Kidney epithelial cell (primary cell): Measurements from ENCODE around the gene TSPAN10. TPM values are rescaled to one million over a fixed set of nuclear protein-coding genes. Genes with fewer than 3 reads are reported as not detected.
"Not testable (repeated sequence)": the region's sequence is repeated elsewhere in the genome, so short reads cannot be mapped to it uniquely, and the experiment has no call there.

Experiments used
- DNase-seq: peaks from one replicate; pipeline ENCODE4 v3.0.0-alpha.2; 2010; ENCODE audit warnings: low read depth
- H3K27me3 ChIP-seq: 2 replicates; pipeline ENCODE4 v1.6.0; 2011; ENCODE audit warnings: low read length; ENCODE audit not compliant: control insufficient read depth, insufficient read depth
- H3K36me3 ChIP-seq: 2 replicates; pipeline ENCODE4 v1.5.1; 2011; ENCODE audit warnings: low read length; ENCODE audit not compliant: control insufficient read depth, insufficient read depth
- H3K4me3 ChIP-seq: 2 replicates; pipeline ENCODE4 v1.5.1; 2011; ENCODE audit warnings: low read depth, mild to moderate bottlenecking, control low read depth, low read length
- total RNA-seq: library from RNA; depleted of rRNA; stranded (reverse); fragments of >200 nt; gene quantifications from 2 replicates; pipeline ENCODE4 v1.2.3, GENCODE V29; 2015
- TF ChIP-seq, protein P1 (sequence below): IDR thresholded peaks from 2 replicates; pipeline ENCODE4 v1.5.1; 2011; ENCODE audit warnings: mild to moderate bottlenecking, moderate library complexity, low read length, control low read depth, inconsistent platforms; ENCODE audit not compliant: insufficient read depth, poor library complexity, severe bottlenecking

Gene TSPAN10
- total RNA-seq, 1 donor from 2014 or later = 0.17 TPM

DNA sequence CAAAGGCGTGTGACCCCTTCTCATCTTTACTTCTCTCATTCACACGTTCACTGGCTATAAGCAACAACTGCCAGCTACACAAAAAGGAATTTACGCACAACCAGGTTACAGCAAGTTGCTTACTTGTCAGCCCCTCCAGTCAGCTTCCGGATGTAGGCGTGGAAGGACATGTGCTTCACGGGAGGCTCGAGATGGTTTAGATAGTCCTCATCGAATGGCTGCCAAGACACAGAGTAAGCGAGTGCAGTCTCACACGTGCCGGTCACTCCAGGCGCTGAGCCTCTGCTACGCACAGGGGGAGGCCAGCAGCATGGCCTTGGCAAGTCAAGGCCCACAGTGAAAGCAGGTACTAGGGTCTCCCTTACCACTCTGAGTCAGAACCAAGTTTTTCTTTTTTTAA lies 28.4 kb upstream of the TSPAN10 start:
- Histone ChIP-seq H3K4me3 (no peak overlapping the region), H3K27me3 (no peaks in the 10 kb centered on the region), H3K36me3 (peaks cover 6% of the 10 kb centered on the region)
- no peak for DNase-seq
- TF ChIP-seq, protein P1, sequence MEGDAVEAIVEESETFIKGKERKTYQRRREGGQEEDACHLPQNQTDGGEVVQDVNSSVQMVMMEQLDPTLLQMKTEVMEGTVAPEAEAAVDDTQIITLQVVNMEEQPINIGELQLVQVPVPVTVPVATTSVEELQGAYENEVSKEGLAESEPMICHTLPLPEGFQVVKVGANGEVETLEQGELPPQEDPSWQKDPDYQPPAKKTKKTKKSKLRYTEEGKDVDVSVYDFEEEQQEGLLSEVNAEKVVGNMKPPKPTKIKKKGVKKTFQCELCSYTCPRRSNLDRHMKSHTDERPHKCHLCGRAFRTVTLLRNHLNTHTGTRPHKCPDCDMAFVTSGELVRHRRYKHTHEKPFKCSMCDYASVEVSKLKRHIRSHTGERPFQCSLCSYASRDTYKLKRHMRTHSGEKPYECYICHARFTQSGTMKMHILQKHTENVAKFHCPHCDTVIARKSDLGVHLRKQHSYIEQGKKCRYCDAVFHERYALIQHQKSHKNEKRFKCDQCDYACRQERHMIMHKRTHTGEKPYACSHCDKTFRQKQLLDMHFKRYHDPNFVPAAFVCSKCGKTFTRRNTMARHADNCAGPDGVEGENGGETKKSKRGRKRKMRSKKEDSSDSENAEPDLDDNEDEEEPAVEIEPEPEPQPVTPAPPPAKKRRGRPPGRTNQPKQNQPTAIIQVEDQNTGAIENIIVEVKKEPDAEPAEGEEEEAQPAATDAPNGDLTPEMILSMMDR = no peak

DNA sequence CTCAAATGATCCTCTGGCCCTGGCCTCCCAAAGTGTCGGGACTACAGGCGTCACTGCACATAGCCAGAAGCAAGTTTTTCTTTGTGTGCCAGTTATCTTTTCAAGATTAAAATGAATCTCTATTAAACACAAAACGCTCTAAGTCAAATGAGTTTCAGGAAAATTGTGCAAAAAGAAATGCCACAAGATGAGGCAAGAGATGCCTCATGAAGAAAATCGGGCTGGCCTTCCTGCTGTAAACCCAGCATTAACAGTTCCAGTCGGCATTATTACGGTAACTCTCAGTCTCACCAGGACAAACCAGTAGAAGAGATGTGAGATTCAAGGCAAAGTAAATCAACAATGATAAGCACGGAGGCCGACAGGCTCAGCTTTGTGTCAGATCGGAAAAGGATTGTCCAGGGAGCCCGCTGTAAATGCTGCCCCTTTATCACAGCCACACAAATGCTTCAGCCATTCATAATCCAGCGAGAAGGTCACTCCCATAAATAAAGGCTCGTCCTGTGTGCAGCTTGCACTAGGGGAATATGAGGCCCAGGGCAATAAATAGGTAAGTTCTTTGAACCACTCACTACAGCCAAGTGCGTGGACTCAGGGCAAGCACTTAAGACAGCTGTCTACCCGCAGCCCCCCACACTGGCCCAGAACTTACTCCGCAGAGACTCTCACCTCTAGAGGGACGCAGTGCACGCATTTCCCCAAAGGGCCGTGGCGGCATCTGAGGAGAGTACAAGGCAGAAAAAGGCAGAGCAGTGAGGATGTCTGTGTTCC lies 27.3 kb upstream of the TSPAN10 start:
- TF ChIP-seq, protein P1 = no peak
- peaks cover 3% of the 10 kb centered on the region for H3K36me3 ChIP-seq
- no peaks in the 10 kb centered on the region for H3K27me3 ChIP-seq
- no peak overlapping the region for H3K4me3 ChIP-seq
- DNase-seq = no peak

DNA sequence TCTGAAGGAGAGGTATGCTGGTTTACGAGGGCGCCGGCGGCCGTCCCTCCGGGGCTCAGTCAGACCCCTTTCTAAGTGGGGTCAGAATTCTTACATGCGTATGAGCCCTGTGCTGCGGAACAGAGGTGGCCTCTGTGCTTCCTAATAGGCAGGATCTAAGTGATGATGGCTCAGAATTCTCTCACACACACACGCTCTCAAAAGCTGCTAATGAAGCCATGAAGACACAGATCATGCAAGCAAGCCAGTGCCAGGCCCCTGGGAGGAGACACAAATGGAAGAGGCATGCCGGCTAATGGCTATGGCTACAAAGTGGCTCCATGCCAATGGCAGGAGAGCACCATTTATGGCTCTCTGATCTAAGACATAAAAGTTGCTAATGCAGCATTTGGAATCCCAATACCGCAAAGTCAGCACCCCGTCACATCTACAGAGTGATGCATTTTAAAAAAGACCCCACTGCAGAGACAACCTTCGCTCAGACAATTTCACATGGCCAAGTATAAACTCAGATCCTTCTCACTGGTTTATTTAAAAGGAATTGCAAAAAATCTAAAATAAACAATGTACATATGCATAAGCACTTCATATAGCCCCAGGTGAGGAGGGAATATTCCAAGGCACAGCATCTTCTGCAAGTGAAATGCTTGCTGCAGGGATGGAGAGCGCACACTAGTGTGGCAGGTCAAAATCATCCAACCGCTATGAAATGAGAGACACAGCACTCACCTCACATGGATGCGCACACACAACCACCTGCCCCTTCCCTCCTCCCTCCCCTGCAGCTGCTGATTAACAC lies 24.6 kb upstream of the TSPAN10 start:
- no peak overlapping the region for H3K4me3 ChIP-seq
- no peaks in the 10 kb centered on the region for H3K27me3 ChIP-seq
- peaks cover 3% of the 10 kb centered on the region for H3K36me3 ChIP-seq
- TF ChIP-seq, protein P1 = no peak
- DNase-seq = no peak

DNA sequence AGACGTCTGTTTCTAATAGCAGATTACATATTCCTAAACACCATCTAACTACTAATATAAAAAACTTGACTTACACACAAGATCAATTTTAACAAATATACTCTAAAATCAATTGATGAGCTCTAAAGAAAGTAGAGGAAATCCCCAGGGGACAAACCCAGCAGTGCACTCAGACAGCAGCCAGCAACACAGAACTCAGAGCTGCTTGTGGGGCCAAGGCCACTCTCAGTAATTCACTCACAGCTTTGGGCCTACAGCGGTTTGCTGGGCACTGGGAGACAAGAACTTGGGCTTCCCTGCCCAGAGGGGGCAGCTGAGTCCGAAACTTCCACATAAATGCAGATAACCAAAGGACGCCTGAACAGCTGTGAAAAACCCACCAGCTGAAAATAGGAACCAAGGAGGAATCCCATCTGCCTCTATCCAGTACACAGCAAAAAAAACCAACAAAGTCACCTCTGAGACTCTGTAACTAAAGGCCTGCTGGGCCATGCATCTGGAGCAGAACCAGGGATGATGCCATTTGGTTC lies 21.5 kb upstream of the TSPAN10 start:
- no peak for DNase-seq
- TF ChIP-seq, protein P1 = no peak
- H3K4me3 ChIP-seq = no peak overlapping the region
- H3K36me3 ChIP-seq = peaks cover 3% of the 10 kb centered on the region
- no peaks in the 10 kb centered on the region for H3K27me3 ChIP-seq

DNA sequence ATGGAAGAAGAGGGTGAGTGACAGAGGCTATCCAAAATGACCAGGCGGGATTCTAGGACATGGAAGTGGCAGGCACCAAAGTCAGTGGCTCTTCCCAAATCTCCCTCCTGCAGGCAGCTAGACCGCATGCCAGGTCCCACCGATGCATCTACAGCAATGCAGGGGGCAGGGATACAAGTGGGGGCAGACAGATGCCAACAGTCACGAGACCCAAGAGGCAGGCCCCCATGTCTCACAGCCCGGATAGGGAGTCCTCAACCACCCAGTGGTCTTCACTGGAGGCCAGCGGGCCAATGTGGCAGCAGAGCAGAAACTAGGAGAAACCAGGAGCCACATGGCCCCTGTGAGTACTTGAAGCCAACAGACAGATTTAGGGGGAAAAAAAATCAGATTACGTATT lies 20.1 kb upstream of the TSPAN10 start:
- Histone ChIP-seq H3K4me3 (no peak overlapping the region), H3K27me3 (no peaks in the 10 kb centered on the region), H3K36me3 (peaks cover 3% of the 10 kb centered on the region)
- TF ChIP-seq, protein P1 = no peak
- DNase-seq = no peak

DNA sequence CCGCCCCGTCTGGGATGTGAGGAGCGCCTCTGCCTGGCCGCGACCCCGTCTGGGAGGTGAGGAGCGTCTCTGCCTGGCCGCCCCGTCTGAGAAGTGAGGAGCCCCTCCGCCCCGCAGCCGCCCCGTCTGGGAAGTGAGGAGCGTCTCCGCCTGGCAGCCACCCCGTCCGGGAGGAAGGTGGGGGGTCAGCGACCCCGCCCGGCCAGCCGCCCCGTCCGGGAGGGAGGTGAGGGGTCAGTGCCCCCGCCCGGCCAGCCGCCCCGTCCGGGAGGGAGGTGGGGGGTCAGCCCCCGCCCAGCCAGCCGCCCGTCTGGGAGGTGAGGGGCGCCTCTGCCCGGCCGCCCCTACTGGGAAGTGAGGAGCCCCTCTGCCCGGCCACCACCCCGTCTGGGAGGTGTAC lies 18.7 kb upstream of the TSPAN10 start:
- H3K36me3 ChIP-seq, DNase-seq, H3K27me3 ChIP-seq, H3K4me3 ChIP-seq: not testable (repeated sequence)
